ENCODE results near the gene NMRK2.

DNA sequence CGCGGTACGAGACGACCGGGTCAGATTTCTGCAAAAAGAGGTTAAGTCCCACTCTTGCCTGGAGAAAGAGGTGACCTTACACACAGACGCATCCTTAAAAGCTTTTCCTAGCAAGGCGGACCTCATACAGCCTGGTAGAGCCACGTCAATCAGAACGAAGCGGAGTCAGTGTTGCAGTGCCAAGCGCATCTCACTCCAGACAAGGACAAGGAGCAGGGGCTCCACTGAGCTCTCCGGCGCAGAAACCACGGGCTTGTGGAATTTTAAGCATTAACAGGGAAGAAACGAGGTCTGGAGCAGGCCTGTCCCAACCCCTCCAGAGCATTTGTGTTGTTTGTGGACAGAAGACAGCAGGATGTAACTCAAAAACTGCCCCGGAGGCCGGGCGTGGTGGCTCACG is 45.3 kb downstream of the NMRK2 start:
- no peak; the same call in 1 of the 2 replicates for TF ChIP-seq POLR2AphosphoS5 (IDR thresholded peaks at IDR 0.05; ENCODE audit: borderline replicate concordance, low read depth, low read length)
- TF ChIP-seq EZH2 (IDR thresholded peaks at IDR 0.05): no peak
